ES-I3 (cell line): ENCODE measurements around the gene CUL1.

Experiments used
- H3K36me3 ChIP-seq: 2 replicates; pipeline ENCODE4 v1.6.1; 2013; ENCODE audit warnings: mild to moderate bottlenecking, low read length, control low read depth, moderate library complexity; ENCODE audit not compliant: insufficient read depth
- H3K4me1 ChIP-seq: 2 replicates; pipeline ENCODE4 v1.6.1; 2013; ENCODE audit warnings: mild to moderate bottlenecking, control low read depth, low read length; ENCODE audit not compliant: insufficient read depth
- H3K9ac ChIP-seq: 2 replicates; pipeline ENCODE4 v1.6.1; 2013; ENCODE audit warnings: low read depth, mild to moderate bottlenecking, low read length, moderate library complexity
- H3K9me3 ChIP-seq: 2 replicates; pipeline ENCODE4 v1.6.1; 2013; ENCODE audit warnings: mild to moderate bottlenecking, low read length, moderate library complexity; ENCODE audit not compliant: control insufficient read depth, insufficient read depth

The CUL1 gene

DNA sequence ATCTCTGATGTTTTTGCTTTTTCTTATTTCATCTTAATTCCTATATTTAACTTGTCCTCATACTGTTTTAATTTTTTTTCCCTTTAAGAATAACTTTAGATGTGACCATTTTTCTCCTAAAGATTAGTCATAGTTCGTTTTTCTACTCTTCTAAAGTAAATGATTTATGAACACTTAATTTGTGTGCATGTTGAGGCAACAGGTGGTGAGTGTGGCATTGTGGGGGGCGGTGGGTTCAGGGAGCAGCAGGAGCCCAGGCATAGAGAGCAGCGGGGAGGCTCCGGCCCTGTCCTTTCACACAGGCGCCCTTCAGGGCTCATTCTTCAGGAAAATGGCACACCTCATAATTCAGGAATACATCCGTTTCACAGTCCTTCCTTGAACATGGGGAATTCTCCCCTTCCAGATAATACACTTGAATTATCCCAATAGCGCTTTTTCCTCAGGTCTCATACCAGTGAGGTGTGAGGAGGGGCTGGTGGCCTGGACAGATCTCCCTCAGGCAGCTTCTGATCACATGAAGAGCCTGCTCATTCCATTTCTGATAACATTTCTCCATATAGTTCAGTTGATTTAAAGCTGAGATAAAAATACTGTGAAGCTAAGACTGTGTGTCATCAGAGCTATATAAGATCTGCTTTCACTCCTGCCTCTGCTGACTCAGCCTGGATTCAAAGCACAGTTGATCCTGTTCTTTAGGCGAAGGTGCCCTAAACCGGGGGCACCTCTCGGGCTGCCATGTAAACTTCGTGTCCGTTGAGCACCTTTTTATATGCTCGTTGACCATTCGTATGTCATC lies 40.2 kb downstream of the CUL1 start:
- Histone ChIP-seq H3K36me3 (peaks cover 10% of the 10 kb centered on the region), H3K9me3 (0 out of 2 replicates have a peak, but pooled peaks cover 5% of the 10 kb centered on the region), H3K9ac (no peak overlapping the region)

DNA sequence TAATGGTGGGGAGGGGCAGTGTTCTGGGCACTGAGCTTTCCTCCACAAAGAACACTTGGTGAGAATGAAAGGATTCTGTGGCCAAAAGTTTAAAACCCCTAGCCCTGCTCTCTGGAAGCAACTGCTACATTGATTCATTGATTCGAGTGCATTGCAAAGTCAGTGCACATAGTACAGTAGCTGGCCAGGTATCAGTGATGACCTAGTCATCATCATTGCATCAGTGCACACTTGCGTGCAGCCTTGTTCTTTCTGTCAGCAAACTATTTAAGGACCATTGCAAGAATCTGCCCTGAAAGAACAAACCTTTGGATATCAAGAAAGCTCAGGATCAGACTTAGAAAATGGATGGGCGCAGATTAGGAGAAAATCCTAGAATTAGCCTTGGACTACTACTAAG lies 47.4 kb downstream of the CUL1 start:
- Histone ChIP-seq H3K36me3 (no peaks in the 10 kb centered on the region), H3K9me3 (no peaks in the 10 kb centered on the region), H3K9ac (no peak overlapping the region), H3K4me1 (peaks cover 16% of the 10 kb centered on the region; the same call in 1 of the 2 replicates)

More for the DNA sequence above, 40.2 kb downstream of the CUL1 start:
- no peaks in the 10 kb centered on the region for H3K4me1 ChIP-seq

DNA sequence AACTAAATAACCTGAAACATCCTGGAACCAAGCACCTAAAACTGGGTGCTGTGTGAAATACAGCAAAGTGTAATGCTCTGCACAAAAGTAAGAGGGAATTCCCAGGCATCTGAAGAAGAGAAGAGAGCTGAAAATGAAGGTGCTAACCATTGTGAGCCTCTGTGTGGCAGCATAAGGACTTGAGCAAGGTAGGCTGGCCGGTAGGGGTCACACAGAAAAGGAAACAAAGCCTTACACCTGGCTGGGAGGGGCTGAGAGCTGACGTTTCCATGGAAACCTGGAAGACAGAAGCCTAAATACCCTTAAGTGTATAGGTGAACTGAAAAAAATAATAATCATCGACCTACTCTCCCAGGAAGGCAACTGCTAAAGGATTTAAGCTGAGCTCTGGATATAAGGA lies 48.6 kb downstream of the CUL1 start:
- peaks cover 16% of the 10 kb centered on the region; the same call in 1 of the 2 replicates for H3K4me1 ChIP-seq
- no peak overlapping the region for H3K9ac ChIP-seq
- H3K9me3 ChIP-seq: no peaks in the 10 kb centered on the region
- no peaks in the 10 kb centered on the region for H3K36me3 ChIP-seq

DNA sequence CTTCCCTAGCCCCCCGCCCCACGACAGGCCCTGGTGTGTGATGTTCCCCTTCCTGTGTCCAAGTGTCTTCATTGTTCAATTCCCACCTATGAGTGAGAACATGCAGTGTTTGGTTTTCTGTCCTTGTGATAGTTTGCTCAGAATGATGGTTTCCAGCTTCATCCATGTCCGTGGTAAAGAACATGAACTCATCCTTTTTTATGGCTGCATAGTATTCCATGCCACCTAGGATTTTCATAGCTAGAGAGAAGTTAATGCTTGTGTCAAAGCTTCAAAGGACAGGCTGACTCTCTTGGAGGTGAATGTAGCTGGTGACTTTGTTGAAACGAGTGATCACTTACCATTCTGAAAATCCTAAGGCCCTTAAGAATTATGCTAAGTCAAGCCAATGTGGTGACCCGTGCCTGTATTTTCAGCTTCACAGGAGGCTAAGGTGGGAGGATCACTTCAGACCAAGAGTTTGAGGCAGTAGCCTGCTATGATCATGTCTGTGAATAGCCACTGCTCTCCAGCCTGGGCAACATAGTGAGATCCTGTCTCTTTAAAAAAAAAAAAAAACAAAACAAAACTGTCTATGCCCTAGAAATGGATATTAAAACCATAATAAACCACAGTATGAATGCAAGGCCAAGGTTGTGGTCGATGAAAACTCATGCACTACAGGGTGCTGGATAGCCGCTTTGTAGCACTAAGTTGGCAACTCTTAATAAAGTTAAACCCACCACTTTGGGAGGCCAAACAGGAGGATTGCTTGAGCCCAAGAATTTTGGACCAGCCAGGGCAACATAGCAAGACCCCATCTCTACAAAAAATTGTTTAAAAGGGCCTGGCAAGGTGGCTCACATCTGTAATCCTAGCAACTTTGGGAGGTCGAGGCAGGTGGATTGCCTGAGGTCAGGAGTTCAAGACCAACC lies 52.0 kb downstream of the CUL1 start:
- H3K9ac ChIP-seq: no peak overlapping the region
- no peaks in the 10 kb centered on the region for H3K9me3 ChIP-seq
- peaks cover 10% of the 10 kb centered on the region; the same call in 1 of the 2 replicates for H3K4me1 ChIP-seq
- H3K36me3 ChIP-seq: no peaks in the 10 kb centered on the region

DNA sequence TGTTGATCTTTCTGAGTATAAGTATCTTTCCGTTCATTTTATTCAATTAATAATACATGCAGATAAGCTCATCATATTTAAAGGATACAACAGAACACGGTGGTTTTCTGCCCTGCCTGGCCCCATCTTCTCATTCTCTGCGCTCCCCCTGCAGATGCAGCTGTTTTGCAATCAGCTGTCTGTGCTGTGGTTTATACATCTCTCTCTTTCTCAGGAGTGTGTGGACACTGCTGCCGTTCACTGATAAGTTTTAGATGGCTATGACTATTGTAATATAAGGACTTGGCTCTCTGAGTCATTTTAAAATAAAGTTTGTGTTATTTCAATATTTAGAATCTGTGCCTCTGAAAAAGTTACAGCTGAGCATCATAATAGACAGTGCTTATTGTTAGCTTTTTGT lies 54.5 kb downstream of the CUL1 start:
- no peaks in the 10 kb centered on the region for H3K36me3 ChIP-seq
- no peaks in the 10 kb centered on the region for H3K4me1 ChIP-seq
- no peaks in the 10 kb centered on the region for H3K9me3 ChIP-seq

DNA sequence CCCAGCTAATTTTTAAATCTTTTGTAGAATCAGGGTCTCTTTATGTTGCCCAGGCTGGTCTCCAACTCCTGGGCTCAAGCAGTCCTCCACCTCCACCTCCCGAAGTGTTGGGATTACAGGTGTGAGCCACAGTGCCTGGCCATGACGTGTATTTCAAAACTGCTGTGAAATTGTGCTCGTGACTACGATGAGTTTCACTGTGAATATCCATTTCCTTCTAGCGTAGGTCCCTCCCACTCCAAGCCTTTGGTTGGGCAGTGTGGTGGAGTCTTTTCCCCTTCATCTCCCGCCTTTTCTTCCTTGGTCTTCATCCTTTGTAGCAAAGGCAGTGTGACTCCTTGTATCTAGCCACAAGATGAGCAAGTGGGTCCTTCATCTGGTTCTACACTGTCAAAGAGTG lies 56.2 kb downstream of the CUL1 start:
- Histone ChIP-seq H3K36me3 (no peaks in the 10 kb centered on the region), H3K9ac (no peak overlapping the region), H3K9me3 (no peaks in the 10 kb centered on the region), H3K4me1 (no peaks in the 10 kb centered on the region)

More for the DNA sequence above, 54.5 kb downstream of the CUL1 start:
- H3K9ac ChIP-seq: no peak overlapping the region

DNA sequence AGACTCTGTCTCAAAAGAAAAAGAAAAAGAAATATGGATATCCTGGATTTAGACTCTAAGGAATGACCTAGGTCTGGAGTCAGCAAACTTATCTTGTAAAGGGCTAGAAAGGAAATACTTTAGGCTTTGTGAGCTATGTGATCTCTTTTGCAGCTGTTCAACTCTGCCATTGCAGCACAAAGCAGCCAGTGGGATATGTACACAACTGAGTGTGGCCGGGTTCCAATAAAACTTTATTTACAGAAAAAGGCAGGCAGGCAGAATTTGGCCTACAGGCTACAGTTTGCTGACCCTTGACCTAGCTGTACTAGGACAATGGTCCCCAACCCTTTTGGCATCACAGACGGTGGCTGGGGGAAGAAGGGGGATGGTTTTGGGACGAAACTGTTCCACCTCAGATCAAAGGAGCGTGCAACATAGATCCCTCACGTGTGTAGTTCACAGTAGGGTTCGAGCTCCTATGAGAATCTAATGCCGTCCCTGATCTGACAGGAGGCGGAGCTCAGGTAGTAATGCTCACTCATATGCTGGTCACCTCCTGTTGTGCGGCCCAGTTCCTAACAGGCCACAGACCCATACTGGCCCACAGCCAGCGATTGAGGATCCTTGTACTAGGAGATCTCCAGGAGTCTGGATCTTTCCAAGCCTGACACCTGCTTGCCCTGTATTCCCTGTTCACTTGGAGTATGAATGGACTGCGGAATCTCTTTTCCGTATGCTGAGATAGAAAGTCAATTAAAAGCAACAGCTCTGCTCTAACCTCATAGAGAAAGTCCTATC lies 63.0 kb downstream of the CUL1 start:
- Histone ChIP-seq H3K9ac (no peak overlapping the region), H3K9me3 (no peaks in the 10 kb centered on the region), H3K4me1 (no peaks in the 10 kb centered on the region), H3K36me3 (no peaks in the 10 kb centered on the region)

DNA sequence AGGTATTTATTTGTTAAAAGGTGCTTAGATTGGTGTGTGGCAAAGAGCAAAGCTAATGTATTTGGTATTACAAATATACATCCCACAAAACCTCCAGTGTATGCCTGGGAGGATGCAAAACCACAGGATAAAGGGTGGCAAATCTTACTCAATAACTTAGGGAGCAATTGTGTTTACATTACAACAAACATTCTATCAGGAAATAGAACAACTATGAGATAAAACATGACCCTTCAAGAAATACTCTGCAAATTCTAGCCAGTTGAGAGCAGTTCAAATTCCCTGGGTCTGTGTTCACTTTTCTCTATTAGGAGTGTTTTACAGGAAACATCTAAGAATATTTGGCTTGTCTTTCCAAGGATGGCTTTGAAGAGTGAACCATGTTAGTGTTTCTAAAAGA lies 64.9 kb downstream of the CUL1 start:
- H3K4me1 ChIP-seq: no peaks in the 10 kb centered on the region
- H3K36me3 ChIP-seq: no peaks in the 10 kb centered on the region
- no peak overlapping the region for H3K9ac ChIP-seq

DNA sequence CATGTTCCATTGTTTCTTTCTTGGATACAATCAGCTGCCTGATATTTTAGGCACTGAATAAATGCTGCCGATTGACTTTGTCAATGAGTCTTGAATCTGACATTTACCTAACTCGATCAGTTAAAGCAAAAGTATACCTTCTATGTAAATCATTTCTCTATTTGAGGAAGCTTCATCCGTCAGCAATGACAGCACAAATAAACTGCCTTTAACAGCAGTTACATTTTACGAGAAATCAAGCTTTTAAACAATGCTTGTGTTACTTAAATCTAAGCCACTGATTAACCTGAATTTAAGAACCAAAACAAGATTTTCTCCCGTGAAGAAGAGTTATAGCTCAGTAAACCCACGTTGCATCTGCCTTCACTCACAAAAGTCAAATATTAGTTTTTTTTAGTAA lies 71.3 kb downstream of the CUL1 start:
- H3K36me3 ChIP-seq: no peaks in the 10 kb centered on the region
- H3K9ac ChIP-seq: no peak overlapping the region

More for the DNA sequence above, 64.9 kb downstream of the CUL1 start:
- H3K9me3 ChIP-seq: no peaks in the 10 kb centered on the region

DNA sequence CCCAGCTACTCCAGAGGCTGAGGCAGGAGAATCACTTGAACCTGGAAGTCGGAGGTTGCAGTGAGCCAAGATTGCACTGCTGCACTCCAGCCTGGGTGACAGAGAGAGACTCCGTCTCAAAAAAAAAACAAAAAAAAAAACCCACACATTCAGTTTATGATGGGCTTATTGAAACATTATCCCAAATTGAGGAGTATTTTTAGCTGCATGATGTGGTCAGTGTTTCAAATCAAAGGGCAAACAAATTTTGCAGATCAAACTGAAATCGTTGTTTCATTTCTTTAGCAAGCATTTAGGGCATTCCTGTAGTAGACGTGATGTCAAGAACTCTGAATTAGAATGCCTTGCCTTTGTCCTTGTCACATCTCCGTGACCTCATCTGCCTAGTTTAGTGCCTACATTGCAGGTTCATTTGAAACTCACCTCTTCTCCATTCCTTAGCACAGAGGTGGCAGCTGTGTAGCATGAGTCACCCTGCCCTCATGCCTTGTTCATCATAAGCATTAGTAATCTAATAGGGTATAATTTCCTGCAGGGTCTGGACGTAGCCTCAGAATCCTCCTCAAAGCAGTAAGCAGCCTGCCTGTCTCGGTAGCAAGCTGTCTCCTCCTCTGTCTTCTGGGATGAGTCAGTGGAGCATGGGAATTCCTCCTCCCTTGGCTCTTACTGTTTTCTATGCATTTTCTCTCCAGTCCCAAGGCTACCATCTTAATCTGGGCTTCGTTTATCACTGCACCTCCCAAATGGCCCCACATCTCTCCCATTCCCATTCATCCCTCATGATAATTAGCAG lies 73.8 kb downstream of the CUL1 start:
- Histone ChIP-seq H3K4me1 (peaks cover 24% of the 10 kb centered on the region), H3K9ac (no peak overlapping the region), H3K36me3 (no peaks in the 10 kb centered on the region), H3K9me3 (no peaks in the 10 kb centered on the region)

More for the DNA sequence above, 71.3 kb downstream of the CUL1 start:
- Histone ChIP-seq H3K4me1 (peaks cover 19% of the 10 kb centered on the region), H3K9me3 (no peaks in the 10 kb centered on the region)

DNA sequence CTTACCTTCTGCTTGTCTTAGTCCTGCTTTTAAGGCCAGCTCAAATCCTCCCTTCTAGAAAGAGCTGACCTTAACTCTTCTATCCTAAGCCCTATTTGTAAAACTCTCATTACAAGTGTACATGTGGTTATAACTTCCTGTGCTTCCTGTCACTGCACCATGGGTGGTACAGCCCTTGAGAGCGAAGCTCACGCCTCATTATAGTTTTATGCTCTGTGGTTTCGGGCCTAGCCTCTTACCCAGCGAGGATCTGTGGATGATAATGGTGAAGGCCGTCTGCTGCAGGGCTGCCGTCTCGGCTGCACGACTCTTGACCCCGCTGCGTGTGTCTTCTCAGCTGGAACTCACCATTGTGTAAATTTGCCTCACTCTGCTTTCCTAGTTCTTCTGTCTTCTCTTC lies 74.6 kb downstream of the CUL1 start:
- H3K9ac ChIP-seq: no peak overlapping the region
- peaks cover 24% of the 10 kb centered on the region for H3K4me1 ChIP-seq
- no peaks in the 10 kb centered on the region for H3K36me3 ChIP-seq
- no peaks in the 10 kb centered on the region for H3K9me3 ChIP-seq

DNA sequence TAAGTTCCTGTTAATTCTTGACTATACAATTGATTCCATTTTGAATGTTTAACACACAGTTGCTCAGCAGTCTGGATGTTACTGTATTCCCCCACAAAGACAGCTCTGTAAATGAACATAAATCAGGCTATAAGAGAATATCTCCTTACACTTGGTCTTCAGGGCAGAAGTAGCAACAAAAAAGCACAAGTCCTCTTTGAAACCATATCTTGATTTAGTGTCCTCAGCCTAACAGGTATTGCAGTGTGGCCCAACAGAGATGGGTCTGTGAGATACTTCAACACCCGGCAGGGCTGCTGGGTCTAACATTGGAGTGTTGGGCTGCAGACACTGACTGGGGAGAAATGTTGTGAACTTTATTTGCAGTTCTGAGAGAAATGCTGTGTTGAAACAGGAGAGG lies 75.8 kb downstream of the CUL1 start:
- no peaks in the 10 kb centered on the region; the same call in 1 of the 2 replicates for H3K36me3 ChIP-seq
- no peaks in the 10 kb centered on the region for H3K9me3 ChIP-seq

DNA sequence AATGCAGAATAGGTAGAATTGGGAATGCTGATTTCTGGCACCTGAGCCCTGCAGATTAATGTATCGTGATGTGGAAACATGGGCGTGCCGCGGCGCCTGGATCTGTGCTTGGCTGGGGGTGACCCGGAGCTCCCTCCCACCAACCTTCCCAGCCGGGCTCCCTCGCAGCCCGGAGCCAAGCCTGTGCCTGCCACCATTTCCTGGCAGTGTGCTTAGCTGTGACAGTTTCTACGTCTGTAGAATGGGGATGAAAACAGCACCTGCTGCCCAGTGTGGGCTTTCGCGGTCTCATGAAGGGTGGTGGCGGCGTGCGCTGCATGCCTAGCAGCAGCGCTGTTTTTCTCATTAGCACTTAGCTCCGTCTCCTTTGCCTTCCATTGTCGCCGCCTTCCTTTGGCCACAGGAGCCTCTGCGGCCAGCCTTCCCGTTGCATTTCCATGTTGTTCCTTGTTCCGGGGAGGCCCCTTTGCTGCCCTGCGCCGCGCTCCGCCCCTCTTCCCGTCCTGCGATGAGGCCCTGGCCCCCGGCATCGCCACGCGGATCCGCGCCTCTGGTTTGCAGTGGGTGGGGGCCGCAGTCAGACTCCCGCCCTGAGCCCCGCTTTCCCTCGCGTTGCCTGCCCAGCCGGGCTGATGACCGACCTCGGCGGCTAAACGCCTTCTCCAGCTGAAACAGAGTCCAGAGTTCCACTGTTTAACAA lies 84.2 kb downstream of the CUL1 start:
- Histone ChIP-seq H3K36me3 (peaks cover 13% of the 10 kb centered on the region), H3K9me3 (no peaks in the 10 kb centered on the region), H3K9ac (no peak overlapping the region), H3K4me1 (0 out of 2 replicates have a peak, but pooled peaks cover 5% of the 10 kb centered on the region)

More for the DNA sequence above, 75.8 kb downstream of the CUL1 start:
- H3K4me1 ChIP-seq: peaks cover 24% of the 10 kb centered on the region
- H3K9ac ChIP-seq: no peak overlapping the region
